WTC11 (cell line): ENCODE measurements around the gene GRK4.

Experiments used
- ETV6 ChIP-seq: sonication (generic); formaldehyde crosslinking; IDR thresholded peaks from 2 replicates; pipeline ENCODE4 v1.8.1; 2022; ENCODE audit warnings: mild to moderate bottlenecking, missing genetic modification reagents
- IRF2 ChIP-seq: sonication (generic); formaldehyde crosslinking; IDR thresholded peaks from 2 replicates; pipeline ENCODE4 v1.8.0; 2022; ENCODE audit warnings: low read depth, missing genetic modification reagents, borderline replicate concordance
- KAT7 ChIP-seq: sonication (generic); formaldehyde crosslinking; IDR thresholded peaks from 2 replicates; pipeline ENCODE4 v1.8.1; 2023; ENCODE audit warnings: missing genetic modification reagents, mild to moderate bottlenecking, borderline replicate concordance
- NR1H2 ChIP-seq: sonication (generic); formaldehyde crosslinking; IDR thresholded peaks from 2 replicates; pipeline ENCODE4 v1.9.0; 2021; ENCODE audit warnings: mild to moderate bottlenecking, moderate library complexity, missing genetic modification reagents
- ZNF671 ChIP-seq: fragments of 250-450 bp; sonication (Bioruptor Pico); IDR thresholded peaks from 2 replicates; pipeline ENCODE4 v1.8.0; 2021; ENCODE audit warnings: mild to moderate bottlenecking
- TF ChIP-seq, protein P1 (sequence below): fragments of 200-600 bp; IDR thresholded peaks from 2 replicates; pipeline ENCODE4 v1.8.0; 2022; ENCODE audit warnings: antibody characterized with exemption
- TF ChIP-seq, protein P2 (sequence below): sonication (generic); formaldehyde crosslinking; IDR thresholded peaks from 2 replicates; pipeline ENCODE4 v1.8.0; 2022; ENCODE audit warnings: mild to moderate bottlenecking, missing genetic modification reagents
- TF ChIP-seq, protein P3 (sequence below): sonication (generic); formaldehyde crosslinking; IDR thresholded peaks from 2 replicates; pipeline ENCODE4 v1.8.1; 2023; ENCODE audit warnings: mild to moderate bottlenecking, missing genetic modification reagents

DNA sequence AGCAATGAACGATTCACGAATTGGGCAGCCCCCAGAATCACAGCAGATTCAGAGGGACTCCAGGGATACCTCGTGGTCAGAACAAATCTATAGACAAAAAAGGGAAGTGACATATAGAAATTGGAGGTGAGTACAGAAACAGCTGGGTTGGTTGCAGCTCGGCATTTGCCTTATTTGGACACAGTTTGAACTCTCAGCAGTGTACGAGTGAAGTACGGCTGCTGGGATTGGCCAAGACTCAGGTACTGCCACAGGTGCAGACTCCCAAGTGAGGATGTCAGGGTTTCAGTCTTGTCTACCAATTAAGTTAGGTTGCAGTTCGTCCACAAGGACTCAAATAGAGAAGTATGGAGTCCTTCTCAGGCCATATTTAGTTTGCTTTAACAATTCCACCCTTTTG, 82.8 kb downstream of the GRK4 start:
- TF ChIP-seq, protein P1, sequence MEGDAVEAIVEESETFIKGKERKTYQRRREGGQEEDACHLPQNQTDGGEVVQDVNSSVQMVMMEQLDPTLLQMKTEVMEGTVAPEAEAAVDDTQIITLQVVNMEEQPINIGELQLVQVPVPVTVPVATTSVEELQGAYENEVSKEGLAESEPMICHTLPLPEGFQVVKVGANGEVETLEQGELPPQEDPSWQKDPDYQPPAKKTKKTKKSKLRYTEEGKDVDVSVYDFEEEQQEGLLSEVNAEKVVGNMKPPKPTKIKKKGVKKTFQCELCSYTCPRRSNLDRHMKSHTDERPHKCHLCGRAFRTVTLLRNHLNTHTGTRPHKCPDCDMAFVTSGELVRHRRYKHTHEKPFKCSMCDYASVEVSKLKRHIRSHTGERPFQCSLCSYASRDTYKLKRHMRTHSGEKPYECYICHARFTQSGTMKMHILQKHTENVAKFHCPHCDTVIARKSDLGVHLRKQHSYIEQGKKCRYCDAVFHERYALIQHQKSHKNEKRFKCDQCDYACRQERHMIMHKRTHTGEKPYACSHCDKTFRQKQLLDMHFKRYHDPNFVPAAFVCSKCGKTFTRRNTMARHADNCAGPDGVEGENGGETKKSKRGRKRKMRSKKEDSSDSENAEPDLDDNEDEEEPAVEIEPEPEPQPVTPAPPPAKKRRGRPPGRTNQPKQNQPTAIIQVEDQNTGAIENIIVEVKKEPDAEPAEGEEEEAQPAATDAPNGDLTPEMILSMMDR, result no peak
- TF ChIP-seq ETV6, result no peak
- TF ChIP-seq ZNF671 (CRISPR knock-in tag), result no peak
- TF ChIP-seq, protein P2, sequence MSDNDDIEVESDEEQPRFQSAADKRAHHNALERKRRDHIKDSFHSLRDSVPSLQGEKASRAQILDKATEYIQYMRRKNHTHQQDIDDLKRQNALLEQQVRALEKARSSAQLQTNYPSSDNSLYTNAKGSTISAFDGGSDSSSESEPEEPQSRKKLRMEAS, result no peak
- TF ChIP-seq IRF2 (CRISPR knock-in tag), result no peak
- TF ChIP-seq, protein P3, sequence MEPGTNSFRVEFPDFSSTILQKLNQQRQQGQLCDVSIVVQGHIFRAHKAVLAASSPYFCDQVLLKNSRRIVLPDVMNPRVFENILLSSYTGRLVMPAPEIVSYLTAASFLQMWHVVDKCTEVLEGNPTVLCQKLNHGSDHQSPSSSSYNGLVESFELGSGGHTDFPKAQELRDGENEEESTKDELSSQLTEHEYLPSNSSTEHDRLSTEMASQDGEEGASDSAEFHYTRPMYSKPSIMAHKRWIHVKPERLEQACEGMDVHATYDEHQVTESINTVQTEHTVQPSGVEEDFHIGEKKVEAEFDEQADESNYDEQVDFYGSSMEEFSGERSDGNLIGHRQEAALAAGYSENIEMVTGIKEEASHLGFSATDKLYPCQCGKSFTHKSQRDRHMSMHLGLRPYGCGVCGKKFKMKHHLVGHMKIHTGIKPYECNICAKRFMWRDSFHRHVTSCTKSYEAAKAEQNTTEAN (CRISPR knock-in tag), result no peak
- TF ChIP-seq KAT7 (CRISPR knock-in tag), result no peak
- no peak for TF ChIP-seq NR1H2 (CRISPR knock-in tag)
